Muscle layer of duodenum (tissue), 2 donors: ENCODE data around the gene TMEM98.
A peak's percentile ranks its signal among the peaks of the same experiment; 100 is the strongest.

Experiments
- H3K27ac ChIP-seq: one replicate; pipeline ENCODE4 v1.7.0; 2013; ENCODE audit warnings: mild to moderate bottlenecking, low read length
- H3K27me3 ChIP-seq: one replicate; pipeline ENCODE4 v1.7.0; 2013; ENCODE audit warnings: low read depth, mild to moderate bottlenecking, control low read depth, low read length
- H3K36me3 ChIP-seq, 2 donors: one replicate each; pipeline ENCODE4 v1.7.0; 2013; ENCODE audit warnings: low read length in 2 of 2, control low read depth in 1 of 2, mild to moderate bottlenecking in 1 of 2; ENCODE audit not compliant: insufficient read depth in 2 of 2, control insufficient read depth in 1 of 2
- H3K4me1 ChIP-seq, 2 donors: one replicate each; pipeline ENCODE4 v1.7.0; 2013; ENCODE audit warnings: low read length in 2 of 2, mild to moderate bottlenecking in 2 of 2, control low read depth in 1 of 2, moderate library complexity in 1 of 2; ENCODE audit not compliant: insufficient read depth in 2 of 2, control insufficient read depth in 1 of 2
- H3K4me3 ChIP-seq, 2 donors: one replicate each; pipeline ENCODE4 v1.7.0; 2013; ENCODE audit warnings: low read length in 2 of 2, low read depth in 1 of 2, mild to moderate bottlenecking in 1 of 2
- H3K9me3 ChIP-seq, 2 donors: one replicate each; pipeline ENCODE4 v1.7.0; 2013; ENCODE audit warnings: low read length in 2 of 2, control low read depth in 1 of 2, mild to moderate bottlenecking in 1 of 2; ENCODE audit not compliant: control insufficient read depth in 1 of 2
- donor health status: healthy.

The TMEM98 gene

GRCh38 chr17:32899236-32900013, 28.5 kb upstream of the TMEM98 start:
- no peaks in the 10 kb centered on the region for H3K36me3 ChIP-seq
- H3K4me1 ChIP-seq, result no peaks in the 10 kb centered on the region
- H3K9me3 ChIP-seq, result no peaks in the 10 kb centered on the region
- no peak overlapping the region for H3K27ac ChIP-seq
- no peaks in the 10 kb centered on the region for H3K27me3 ChIP-seq
- no peak overlapping the region for H3K4me3 ChIP-seq

DNA sequence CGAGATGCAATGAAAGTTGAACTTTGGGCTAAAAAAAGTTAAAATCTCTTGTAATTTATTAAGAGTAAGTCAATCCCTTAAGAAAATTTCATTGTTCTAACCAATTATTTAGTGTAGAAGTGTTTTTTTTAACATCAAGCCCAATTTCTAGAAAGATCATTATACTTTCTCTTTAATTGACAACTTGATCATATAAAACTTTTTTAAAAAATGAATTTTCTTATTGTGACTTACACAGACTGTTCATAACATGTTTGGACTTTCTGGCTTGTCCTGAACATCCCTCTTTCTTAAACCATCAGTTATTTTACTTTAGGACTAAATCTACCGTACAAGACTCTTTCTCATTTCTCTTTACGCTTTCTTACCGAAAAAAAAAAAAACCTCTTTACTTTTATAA, 26.2 kb upstream of the TMEM98 start:
- H3K4me3 ChIP-seq, result no peak overlapping the region
- no peaks in the 10 kb centered on the region for H3K36me3 ChIP-seq
- no peak overlapping the region for H3K27ac ChIP-seq
- no peaks in the 10 kb centered on the region for H3K27me3 ChIP-seq
- no peaks in the 10 kb centered on the region for H3K4me1 ChIP-seq
- no peaks in the 10 kb centered on the region for H3K9me3 ChIP-seq

DNA sequence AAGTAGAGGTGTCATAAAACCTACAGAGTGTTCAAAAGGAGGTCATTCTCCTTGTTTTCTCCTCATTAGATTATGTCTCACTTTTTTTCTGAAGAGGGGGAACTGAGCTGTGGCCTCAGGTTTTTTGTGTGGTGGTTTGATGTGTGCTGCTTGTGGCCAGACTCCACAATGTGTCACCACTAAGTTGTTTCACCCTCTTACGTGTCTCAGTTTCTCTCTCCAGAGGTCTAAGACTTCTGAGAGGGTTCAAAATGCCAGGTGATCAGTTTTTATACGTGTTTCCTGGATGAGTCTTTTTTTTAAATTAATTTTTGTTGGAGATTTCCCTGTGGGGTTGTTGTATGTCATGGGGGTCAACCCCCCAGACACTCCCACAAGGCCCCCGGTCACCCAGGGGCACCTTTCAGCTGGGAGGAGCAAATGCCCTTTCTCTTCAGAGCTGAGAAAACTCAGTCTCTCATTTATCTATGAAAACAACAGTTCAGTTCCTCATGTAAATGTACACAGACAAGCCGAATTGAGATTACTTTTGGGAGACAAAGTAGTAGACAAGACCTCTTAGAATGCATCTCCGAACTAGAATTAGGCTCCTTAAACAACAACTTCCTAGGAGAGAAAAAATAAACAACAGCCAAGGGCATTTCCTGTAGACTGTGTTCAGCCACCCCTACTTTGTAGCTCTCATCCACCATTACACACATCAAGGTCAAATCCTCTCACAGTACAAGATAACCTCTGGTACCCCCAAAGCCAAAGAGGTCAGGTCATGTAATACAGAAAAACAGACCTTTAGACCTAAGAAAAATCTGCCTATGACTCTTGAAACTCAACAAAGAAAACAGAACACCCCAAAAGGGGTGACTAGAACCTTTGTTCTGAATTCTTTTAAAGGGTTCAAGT, 23.9 kb upstream of the TMEM98 start:
- no peaks in the 10 kb centered on the region for H3K36me3 ChIP-seq
- H3K4me3 ChIP-seq, result no peak overlapping the region
- H3K4me1 ChIP-seq, result no peaks in the 10 kb centered on the region
- H3K9me3 ChIP-seq, result no peaks in the 10 kb centered on the region
- H3K27me3 ChIP-seq, result no peaks in the 10 kb centered on the region
- no peak overlapping the region for H3K27ac ChIP-seq

- H3K27ac ChIP-seq, result no peak overlapping the region
- H3K27me3 ChIP-seq, result no peaks in the 10 kb centered on the region
- H3K4me3 ChIP-seq, result no peak overlapping the region
- no peaks in the 10 kb centered on the region for H3K36me3 ChIP-seq
- no peaks in the 10 kb centered on the region for H3K9me3 ChIP-seq
- peaks cover 0 to 5% of the 10 kb centered on the region in 2 donors for H3K4me1 ChIP-seq
These were observed 23.1 kb upstream of the TMEM98 start for GRCh38 chr17:32904891-32905290.

DNA sequence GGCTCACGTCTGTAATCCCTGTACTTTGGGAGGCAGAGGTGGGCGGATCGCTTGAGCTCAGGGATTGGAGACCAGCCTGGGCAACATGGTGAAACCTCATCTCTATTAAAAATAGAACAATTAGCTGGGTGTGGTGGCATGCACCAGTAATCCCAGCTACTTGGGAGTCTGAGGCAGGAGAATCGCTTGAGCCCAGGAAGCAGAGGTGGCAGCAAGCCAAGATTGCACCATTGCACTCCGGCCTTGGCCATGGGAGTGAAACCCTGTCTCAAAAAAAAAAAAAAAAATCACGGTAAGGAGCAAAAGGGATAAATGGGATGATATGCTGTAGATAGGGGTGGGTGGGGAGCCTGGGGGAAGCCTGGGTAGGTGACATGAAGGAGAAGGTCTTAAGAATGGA, 20.4 kb upstream of the TMEM98 start:
- H3K36me3 ChIP-seq, result no peaks in the 10 kb centered on the region
- H3K4me3 ChIP-seq, result no peak overlapping the region
- H3K9me3 ChIP-seq, result no peaks in the 10 kb centered on the region
- H3K4me1 ChIP-seq, result peaks cover 0 to 14% of the 10 kb centered on the region in 2 donors
- no peaks in the 10 kb centered on the region for H3K27me3 ChIP-seq
- H3K27ac ChIP-seq, result no peak overlapping the region

GRCh38 chr17:32909787-32910369, 18.1 kb upstream of the TMEM98 start:
- Histone ChIP-seq H3K9me3 (no peaks in the 10 kb centered on the region), H3K4me1 (peaks cover 0 to 14% of the 10 kb centered on the region in 2 donors), H3K27me3 (no peaks in the 10 kb centered on the region), H3K36me3 (no peaks in the 10 kb centered on the region), H3K4me3 (no peak overlapping the region), H3K27ac (no peak overlapping the region)

GRCh38 chr17:32910769-32911168, 17.2 kb upstream of the TMEM98 start:
- H3K27ac ChIP-seq, result no peak overlapping the region
- no peaks in the 10 kb centered on the region for H3K36me3 ChIP-seq
- no peaks in the 10 kb centered on the region for H3K27me3 ChIP-seq
- no peaks in the 10 kb centered on the region for H3K9me3 ChIP-seq
- H3K4me3 ChIP-seq, result no peak overlapping the region
- peaks cover 0 to 14% of the 10 kb centered on the region in 2 donors for H3K4me1 ChIP-seq

DNA sequence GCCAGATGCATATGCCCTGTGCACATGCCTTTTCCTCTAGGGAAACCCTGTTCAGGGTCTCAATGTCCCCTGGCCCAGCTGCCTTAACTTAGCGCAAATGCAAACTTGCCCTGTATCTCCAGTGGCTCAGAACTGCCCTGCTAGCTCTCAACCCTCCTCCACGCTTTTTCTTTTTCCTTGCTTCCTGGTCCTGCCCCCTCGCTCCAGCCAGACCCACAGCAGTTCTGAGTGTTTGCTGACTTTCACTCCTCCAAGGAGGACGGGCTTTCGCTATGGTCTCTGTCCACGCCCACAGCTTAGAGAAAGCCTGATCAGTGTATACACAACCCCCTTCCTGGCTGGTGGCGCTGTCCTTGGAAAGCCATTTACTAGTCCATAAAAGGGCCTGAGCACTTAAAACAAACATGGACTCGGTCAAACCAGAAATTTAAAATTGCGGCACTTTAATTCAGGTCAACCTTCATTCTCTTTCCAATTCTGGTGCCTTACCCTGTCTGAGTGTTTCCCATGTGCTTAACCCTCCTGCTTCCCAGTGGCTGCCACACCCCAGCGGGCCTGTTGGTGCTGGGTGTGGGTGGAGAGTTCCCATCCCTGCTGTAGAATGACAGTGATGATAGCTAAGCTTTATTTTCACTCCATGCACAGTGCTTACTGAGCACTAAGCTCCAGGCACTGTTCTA, 15.6 kb upstream of the TMEM98 start:
- H3K36me3 ChIP-seq, result no peaks in the 10 kb centered on the region
- H3K27me3 ChIP-seq, result no peaks in the 10 kb centered on the region
- peak overlapping the region; percentile 1 to 30 for H3K4me3 ChIP-seq
- no peaks in the 10 kb centered on the region for H3K9me3 ChIP-seq
- H3K27ac ChIP-seq, result peak overlapping the region; percentile 43
- H3K4me1 ChIP-seq, result peaks cover 0 to 14% of the 10 kb centered on the region in 2 donors

DNA sequence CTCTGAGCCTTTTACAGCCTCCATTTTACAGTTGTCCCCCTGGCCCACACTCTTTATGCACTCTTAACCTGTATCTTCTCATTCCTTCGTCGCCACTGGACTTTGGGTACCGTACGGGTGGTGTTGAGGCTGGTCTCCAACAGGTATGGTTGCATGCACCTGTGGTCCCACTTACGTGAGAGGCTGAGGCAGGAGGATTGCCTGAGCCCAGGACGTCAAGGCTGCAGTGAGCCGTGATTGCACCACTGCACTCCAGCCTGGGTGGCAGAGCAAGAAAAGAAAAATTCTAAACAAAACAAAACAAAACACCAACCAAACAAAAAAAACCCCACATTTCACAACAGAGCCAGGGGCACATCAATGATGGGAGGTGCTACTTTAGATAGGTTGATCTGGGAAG, 14.4 kb upstream of the TMEM98 start:
- no peaks in the 10 kb centered on the region for H3K36me3 ChIP-seq
- H3K27me3 ChIP-seq, result no peaks in the 10 kb centered on the region
- no peak overlapping the region for H3K4me3 ChIP-seq
- no peaks in the 10 kb centered on the region for H3K9me3 ChIP-seq
- H3K4me1 ChIP-seq, result peaks cover 0 to 14% of the 10 kb centered on the region in 2 donors
- H3K27ac ChIP-seq, result no peak overlapping the region

- Histone ChIP-seq H3K4me1 (peaks cover 0 to 14% of the 10 kb centered on the region in 2 donors), H3K4me3 (no peak overlapping the region), H3K36me3 (no peaks in the 10 kb centered on the region), H3K27me3 (no peaks in the 10 kb centered on the region), H3K9me3 (no peaks in the 10 kb centered on the region), H3K27ac (no peak overlapping the region)
These were observed 13.8 kb upstream of the TMEM98 start for GRCh38 chr17:32914181-32914580.

GRCh38 chr17:32915245-32915644, 12.7 kb upstream of the TMEM98 start:
- Histone ChIP-seq H3K4me1 (peaks cover 0 to 6% of the 10 kb centered on the region in 2 donors), H3K9me3 (no peaks in the 10 kb centered on the region), H3K27ac (no peak overlapping the region), H3K36me3 (no peaks in the 10 kb centered on the region), H3K4me3 (no peak overlapping the region), H3K27me3 (no peaks in the 10 kb centered on the region)
